ENCODE results near the gene RIMS3. TPM values are rescaled to one million over a fixed set of nuclear protein-coding genes. Genes with fewer than 3 reads are reported as not detected.
A peak's percentile ranks its signal among the peaks of the same experiment; 100 is the strongest.

RIMS3 gene
- total RNA-seq, 3 donors from 2014 or later: 0.64 to 4.4 (median 2.6) TPM

- Histone ChIP-seq H3K36me3 (no peaks in the 10 kb centered on the region), H3K27me3 (no peaks in the 10 kb centered on the region), H3K4me3 (peak overlapping the region in 2 of 3 donors; percentile 22 to 39), H3K27ac (no peak overlapping the region), H3K9me3 (no peaks in the 10 kb centered on the region), H3K4me1 (peaks cover 0 to 5% of the 10 kb centered on the region in 2 donors)
- intact Hi-C loops (cut with DNase I; ENCODE audit: low total_unique reads): no loop called here
- TF ChIP-seq, protein P1, sequence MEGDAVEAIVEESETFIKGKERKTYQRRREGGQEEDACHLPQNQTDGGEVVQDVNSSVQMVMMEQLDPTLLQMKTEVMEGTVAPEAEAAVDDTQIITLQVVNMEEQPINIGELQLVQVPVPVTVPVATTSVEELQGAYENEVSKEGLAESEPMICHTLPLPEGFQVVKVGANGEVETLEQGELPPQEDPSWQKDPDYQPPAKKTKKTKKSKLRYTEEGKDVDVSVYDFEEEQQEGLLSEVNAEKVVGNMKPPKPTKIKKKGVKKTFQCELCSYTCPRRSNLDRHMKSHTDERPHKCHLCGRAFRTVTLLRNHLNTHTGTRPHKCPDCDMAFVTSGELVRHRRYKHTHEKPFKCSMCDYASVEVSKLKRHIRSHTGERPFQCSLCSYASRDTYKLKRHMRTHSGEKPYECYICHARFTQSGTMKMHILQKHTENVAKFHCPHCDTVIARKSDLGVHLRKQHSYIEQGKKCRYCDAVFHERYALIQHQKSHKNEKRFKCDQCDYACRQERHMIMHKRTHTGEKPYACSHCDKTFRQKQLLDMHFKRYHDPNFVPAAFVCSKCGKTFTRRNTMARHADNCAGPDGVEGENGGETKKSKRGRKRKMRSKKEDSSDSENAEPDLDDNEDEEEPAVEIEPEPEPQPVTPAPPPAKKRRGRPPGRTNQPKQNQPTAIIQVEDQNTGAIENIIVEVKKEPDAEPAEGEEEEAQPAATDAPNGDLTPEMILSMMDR (IDR thresholded peaks at IDR 0.05): peak; percentile 70 to 85 (median 81)
- TF ChIP-seq POLR2A (IDR thresholded peaks at IDR 0.05): no peak
- no peak for TF ChIP-seq POLR2AphosphoS5 (IDR thresholded peaks at IDR 0.05)
- peak; percentile 48 to 79 for DNase-seq (ENCODE audit: low spot score in 2 of 2)
Observed at GRCh38 chr1:40668769-40669525, 3.5 kb upstream of the RIMS3 start.

GRCh38 chr1:40664791-40665190 is 691 bp downstream of the RIMS3 start:
- H3K4me1 ChIP-seq: peaks cover 0 to 5% of the 10 kb centered on the region in 2 donors
- no peaks in the 10 kb centered on the region for H3K9me3 ChIP-seq
- H3K27me3 ChIP-seq: no peaks in the 10 kb centered on the region
- peak overlapping the region in 1 of 2 donors; percentile 36 for H3K27ac ChIP-seq
- DNase-seq (ENCODE audit: low spot score in 2 of 2): no peak
- TF ChIP-seq, protein P1 (IDR thresholded peaks at IDR 0.05): no peak
- TF ChIP-seq POLR2A (IDR thresholded peaks at IDR 0.05) (no peak), POLR2AphosphoS5 (IDR thresholded peaks at IDR 0.05) (no peak)
- intact Hi-C loops (cut with DNase I; ENCODE audit: low total_unique reads): no loop called here
- no peaks in the 10 kb centered on the region for H3K36me3 ChIP-seq
- H3K4me3 ChIP-seq: peak overlapping the region; percentile 52 to 89 (median 74)

GRCh38 chr1:40664167-40664537 is 1.3 kb downstream of the RIMS3 start:
- intact Hi-C loops (cut with DNase I; ENCODE audit: low total_unique reads): no loop called here
- TF ChIP-seq POLR2A (IDR thresholded peaks at IDR 0.05): no peak
- no peak for TF ChIP-seq POLR2AphosphoS5 (IDR thresholded peaks at IDR 0.05)
- TF ChIP-seq, protein P1 (IDR thresholded peaks at IDR 0.05): no peak
- Histone ChIP-seq H3K36me3 (no peaks in the 10 kb centered on the region), H3K4me3 (no peak overlapping the region), H3K27me3 (no peaks in the 10 kb centered on the region), H3K27ac (no peak overlapping the region), H3K9me3 (no peaks in the 10 kb centered on the region), H3K4me1 (peaks cover 0 to 5% of the 10 kb centered on the region in 2 donors)
- no peak for DNase-seq (ENCODE audit: low spot score in 2 of 2)

DNA sequence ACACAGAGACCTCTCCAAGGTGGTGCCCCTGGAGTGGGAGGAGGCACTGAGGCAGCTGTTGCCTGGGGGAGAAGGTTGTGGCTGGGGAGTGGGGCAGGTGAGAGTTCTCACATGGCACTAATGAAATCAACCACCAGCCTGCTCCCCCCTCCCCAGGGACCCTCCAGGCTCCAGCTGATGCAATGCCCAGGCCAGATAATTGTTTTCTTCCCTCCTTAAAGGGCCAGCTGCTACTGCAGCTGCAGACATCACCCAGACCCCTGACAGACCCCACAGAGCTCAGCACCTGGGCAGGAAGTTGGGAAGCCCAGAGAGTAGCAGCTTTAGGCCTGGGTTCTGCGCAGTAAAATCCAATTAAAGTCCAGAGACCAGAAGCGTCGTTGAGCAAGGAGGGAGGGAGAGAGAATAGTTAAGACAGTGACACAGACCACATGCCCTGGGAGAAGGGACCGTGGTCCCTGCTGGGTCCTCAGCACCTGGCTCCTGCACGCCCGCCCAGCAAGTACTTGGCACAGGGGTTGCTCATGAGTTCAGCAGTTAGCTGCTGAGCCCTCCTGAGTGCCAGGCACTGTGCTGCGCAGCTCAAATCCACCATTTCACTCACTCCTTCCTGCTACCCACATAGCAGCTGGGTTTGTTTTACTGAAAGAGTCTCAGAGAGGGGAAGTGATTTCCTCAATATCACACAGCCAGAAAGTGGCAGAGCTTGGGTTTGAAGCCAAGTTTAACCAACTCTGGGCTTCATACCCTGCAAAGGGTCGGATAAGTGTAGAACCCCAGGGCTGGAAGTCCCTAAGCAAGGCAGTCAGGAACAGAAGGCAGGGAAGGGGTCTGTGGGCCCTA is 1.9 kb downstream of the RIMS3 start:
- no peaks in the 10 kb centered on the region for H3K9me3 ChIP-seq
- peak overlapping the region in 1 of 2 donors; percentile 19 for H3K27ac ChIP-seq
- DNase-seq (ENCODE audit: low spot score in 2 of 2): no peak
- H3K27me3 ChIP-seq: no peaks in the 10 kb centered on the region
- H3K4me3 ChIP-seq: no peak overlapping the region
- no peaks in the 10 kb centered on the region for H3K36me3 ChIP-seq
- TF ChIP-seq, protein P1 (IDR thresholded peaks at IDR 0.05): no peak
- TF ChIP-seq POLR2AphosphoS5 (IDR thresholded peaks at IDR 0.05) (no peak), POLR2A (IDR thresholded peaks at IDR 0.05) (no peak)
- H3K4me1 ChIP-seq: peaks cover 0 to 5% of the 10 kb centered on the region in 2 donors
- intact Hi-C loops (cut with DNase I; ENCODE audit: low total_unique reads): no loop called here

GRCh38 chr1:40662864-40663263 is 2.6 kb downstream of the RIMS3 start:
- DNase-seq (ENCODE audit: low spot score in 2 of 2): no peak
- no peaks in the 10 kb centered on the region for H3K36me3 ChIP-seq
- no peak overlapping the region for H3K4me3 ChIP-seq
- TF ChIP-seq POLR2AphosphoS5 (IDR thresholded peaks at IDR 0.05) (no peak), POLR2A (IDR thresholded peaks at IDR 0.05) (no peak)
- TF ChIP-seq, protein P1 (IDR thresholded peaks at IDR 0.05): no peak
- H3K9me3 ChIP-seq: no peaks in the 10 kb centered on the region
- H3K4me1 ChIP-seq: peaks cover 0 to 5% of the 10 kb centered on the region in 2 donors
- intact Hi-C loops (cut with DNase I; ENCODE audit: low total_unique reads): no loop called here
- H3K27me3 ChIP-seq: no peaks in the 10 kb centered on the region
- H3K27ac ChIP-seq: no peak overlapping the region
